ENCODE results near the gene BRD1. TPM values are rescaled to one million over a fixed set of nuclear protein-coding genes. Genes with fewer than 3 reads are reported as not detected.

Gene BRD1
- total RNA-seq, 1 experiment from 2014 or later: 51.2 TPM

GRCh38 chr22:49771266-49772065, 56.2 kb downstream of the BRD1 start:
- BruUV-seq (replicated peaks): no TSS peak
- ChIA-PET POLR2A (ENCODE audit: low non-redundant PET) (no interaction called here), CTCF (no interaction called here)
- H3K4me1 ChIP-seq (ENCODE audit: insufficient read depth, low read length, poor library complexity, severe bottlenecking): no peaks in the 10 kb centered on the region
- H3K27me3 ChIP-seq (replicated peaks; ENCODE audit: insufficient read depth, low read depth, low read length, poor library complexity): no peaks in the 10 kb centered on the region
- peaks cover 8% of the 10 kb centered on the region for H3K9me3 ChIP-seq (ENCODE audit: low read depth, low read length, poor library complexity, severe bottlenecking)
- no peak overlapping the region for H3K4me3 ChIP-seq (ENCODE audit: low read depth, low read length, poor library complexity, severe bottlenecking)
- intact Hi-C loops (cut with micrococcal nuclease; ENCODE audit: unreplicated experiment): no loop called here
- peaks cover 35% of the 10 kb centered on the region for H3K36me3 ChIP-seq (ENCODE audit: insufficient read depth, low read length, poor library complexity, severe bottlenecking)
- H3K27ac ChIP-seq (ENCODE audit: low read depth, low read length, poor library complexity, severe bottlenecking): no peak overlapping the region
- TF ChIP-seq, protein P1, sequence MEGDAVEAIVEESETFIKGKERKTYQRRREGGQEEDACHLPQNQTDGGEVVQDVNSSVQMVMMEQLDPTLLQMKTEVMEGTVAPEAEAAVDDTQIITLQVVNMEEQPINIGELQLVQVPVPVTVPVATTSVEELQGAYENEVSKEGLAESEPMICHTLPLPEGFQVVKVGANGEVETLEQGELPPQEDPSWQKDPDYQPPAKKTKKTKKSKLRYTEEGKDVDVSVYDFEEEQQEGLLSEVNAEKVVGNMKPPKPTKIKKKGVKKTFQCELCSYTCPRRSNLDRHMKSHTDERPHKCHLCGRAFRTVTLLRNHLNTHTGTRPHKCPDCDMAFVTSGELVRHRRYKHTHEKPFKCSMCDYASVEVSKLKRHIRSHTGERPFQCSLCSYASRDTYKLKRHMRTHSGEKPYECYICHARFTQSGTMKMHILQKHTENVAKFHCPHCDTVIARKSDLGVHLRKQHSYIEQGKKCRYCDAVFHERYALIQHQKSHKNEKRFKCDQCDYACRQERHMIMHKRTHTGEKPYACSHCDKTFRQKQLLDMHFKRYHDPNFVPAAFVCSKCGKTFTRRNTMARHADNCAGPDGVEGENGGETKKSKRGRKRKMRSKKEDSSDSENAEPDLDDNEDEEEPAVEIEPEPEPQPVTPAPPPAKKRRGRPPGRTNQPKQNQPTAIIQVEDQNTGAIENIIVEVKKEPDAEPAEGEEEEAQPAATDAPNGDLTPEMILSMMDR (conservative IDR thresholded peaks at IDR 0.05; ENCODE audit: low read depth, low read length): no peak
- DNase-seq (ENCODE audit: low spot score): no peak

GRCh38 chr22:49770547-49771265, 57.0 kb downstream of the BRD1 start:
- TF ChIP-seq, protein P1 (conservative IDR thresholded peaks at IDR 0.05; ENCODE audit: low read depth, low read length): no peak
- TF ChIP-seq EZH2 (IDR thresholded peaks at IDR 0.05; ENCODE audit: borderline replicate concordance, low read depth, low read length, poor library complexity, severe bottlenecking): no peak
- H3K4me1 ChIP-seq (ENCODE audit: insufficient read depth, low read length, poor library complexity, severe bottlenecking): no peaks in the 10 kb centered on the region
- H3K4me3 ChIP-seq (ENCODE audit: low read depth, low read length, poor library complexity, severe bottlenecking): no peak overlapping the region
- BruUV-seq (replicated peaks): no TSS peak
- CTCF ChIA-PET: no interaction called here
- H3K9me3 ChIP-seq (ENCODE audit: low read depth, low read length, poor library complexity, severe bottlenecking): peaks cover 9% of the 10 kb centered on the region
- DNase-seq (ENCODE audit: low spot score): no peak
- peaks cover 31% of the 10 kb centered on the region for H3K36me3 ChIP-seq (ENCODE audit: insufficient read depth, low read length, poor library complexity, severe bottlenecking)
- POLR2A ChIA-PET (ENCODE audit: low non-redundant PET): no interaction called here
- H3K27me3 ChIP-seq (replicated peaks; ENCODE audit: insufficient read depth, low read depth, low read length, poor library complexity): no peaks in the 10 kb centered on the region
- H3K27ac ChIP-seq (ENCODE audit: low read depth, low read length, poor library complexity, severe bottlenecking): no peak overlapping the region
- intact Hi-C loops (cut with micrococcal nuclease; ENCODE audit: unreplicated experiment): no loop called here

GRCh38 chr22:49769691-49770546, 57.8 kb downstream of the BRD1 start:
- no peak for DNase-seq (ENCODE audit: low spot score)
- BruUV-seq (replicated peaks): no TSS peak
- H3K36me3 ChIP-seq (ENCODE audit: insufficient read depth, low read length, poor library complexity, severe bottlenecking): peaks cover 25% of the 10 kb centered on the region
- CTCF ChIA-PET: no interaction called here
- intact Hi-C loops (cut with micrococcal nuclease; ENCODE audit: unreplicated experiment): loop anchor here (5.0 kb wide), 1 partner anchor 147 kb away; the partner anchor contains the start of genes ALG12 and CRELD2
- POLR2A ChIA-PET (ENCODE audit: low non-redundant PET): no interaction called here
- TF ChIP-seq, protein P1 (conservative IDR thresholded peaks at IDR 0.05; ENCODE audit: low read depth, low read length): no peak
- TF ChIP-seq EZH2 (IDR thresholded peaks at IDR 0.05; ENCODE audit: borderline replicate concordance, low read depth, low read length, poor library complexity, severe bottlenecking): no peak
- no peaks in the 10 kb centered on the region for H3K27me3 ChIP-seq (replicated peaks; ENCODE audit: insufficient read depth, low read depth, low read length, poor library complexity)
- no peaks in the 10 kb centered on the region for H3K4me1 ChIP-seq (ENCODE audit: insufficient read depth, low read length, poor library complexity, severe bottlenecking)
- no peak overlapping the region for H3K4me3 ChIP-seq (ENCODE audit: low read depth, low read length, poor library complexity, severe bottlenecking)
- no peak overlapping the region for H3K27ac ChIP-seq (ENCODE audit: low read depth, low read length, poor library complexity, severe bottlenecking)
- H3K9me3 ChIP-seq (ENCODE audit: low read depth, low read length, poor library complexity, severe bottlenecking): peaks cover 9% of the 10 kb centered on the region

All from A673 (cell line).